Measurements from ENCODE around the gene TMEM192.

- TF ChIP-seq, protein P1, sequence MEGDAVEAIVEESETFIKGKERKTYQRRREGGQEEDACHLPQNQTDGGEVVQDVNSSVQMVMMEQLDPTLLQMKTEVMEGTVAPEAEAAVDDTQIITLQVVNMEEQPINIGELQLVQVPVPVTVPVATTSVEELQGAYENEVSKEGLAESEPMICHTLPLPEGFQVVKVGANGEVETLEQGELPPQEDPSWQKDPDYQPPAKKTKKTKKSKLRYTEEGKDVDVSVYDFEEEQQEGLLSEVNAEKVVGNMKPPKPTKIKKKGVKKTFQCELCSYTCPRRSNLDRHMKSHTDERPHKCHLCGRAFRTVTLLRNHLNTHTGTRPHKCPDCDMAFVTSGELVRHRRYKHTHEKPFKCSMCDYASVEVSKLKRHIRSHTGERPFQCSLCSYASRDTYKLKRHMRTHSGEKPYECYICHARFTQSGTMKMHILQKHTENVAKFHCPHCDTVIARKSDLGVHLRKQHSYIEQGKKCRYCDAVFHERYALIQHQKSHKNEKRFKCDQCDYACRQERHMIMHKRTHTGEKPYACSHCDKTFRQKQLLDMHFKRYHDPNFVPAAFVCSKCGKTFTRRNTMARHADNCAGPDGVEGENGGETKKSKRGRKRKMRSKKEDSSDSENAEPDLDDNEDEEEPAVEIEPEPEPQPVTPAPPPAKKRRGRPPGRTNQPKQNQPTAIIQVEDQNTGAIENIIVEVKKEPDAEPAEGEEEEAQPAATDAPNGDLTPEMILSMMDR (IDR thresholded peaks at IDR 0.05) = no peak
- TF ChIP-seq POLR2A (IDR thresholded peaks at IDR 0.05) = no peak
These were observed 26.7 kb downstream of the TMEM192 start for GRCh38 chr4:165085946-165086345.
